Stimulated activated CD8-positive, alpha-beta memory T cell treated with anti-CD3 and anti-CD28 coated beads, Interleukin-12 subunit alpha, Interleukin-12 subunit beta, amount 100 ng/mL, for 4 hours (primary cell): ENCODE measurements around the gene SLC25A23.

ENCODE experiments used
- DNase-seq: peaks from one replicate; pipeline ENCODE4 v3.0.0-alpha.2; 2020; ENCODE audit warnings: low read depth

Gene SLC25A23

DNA sequence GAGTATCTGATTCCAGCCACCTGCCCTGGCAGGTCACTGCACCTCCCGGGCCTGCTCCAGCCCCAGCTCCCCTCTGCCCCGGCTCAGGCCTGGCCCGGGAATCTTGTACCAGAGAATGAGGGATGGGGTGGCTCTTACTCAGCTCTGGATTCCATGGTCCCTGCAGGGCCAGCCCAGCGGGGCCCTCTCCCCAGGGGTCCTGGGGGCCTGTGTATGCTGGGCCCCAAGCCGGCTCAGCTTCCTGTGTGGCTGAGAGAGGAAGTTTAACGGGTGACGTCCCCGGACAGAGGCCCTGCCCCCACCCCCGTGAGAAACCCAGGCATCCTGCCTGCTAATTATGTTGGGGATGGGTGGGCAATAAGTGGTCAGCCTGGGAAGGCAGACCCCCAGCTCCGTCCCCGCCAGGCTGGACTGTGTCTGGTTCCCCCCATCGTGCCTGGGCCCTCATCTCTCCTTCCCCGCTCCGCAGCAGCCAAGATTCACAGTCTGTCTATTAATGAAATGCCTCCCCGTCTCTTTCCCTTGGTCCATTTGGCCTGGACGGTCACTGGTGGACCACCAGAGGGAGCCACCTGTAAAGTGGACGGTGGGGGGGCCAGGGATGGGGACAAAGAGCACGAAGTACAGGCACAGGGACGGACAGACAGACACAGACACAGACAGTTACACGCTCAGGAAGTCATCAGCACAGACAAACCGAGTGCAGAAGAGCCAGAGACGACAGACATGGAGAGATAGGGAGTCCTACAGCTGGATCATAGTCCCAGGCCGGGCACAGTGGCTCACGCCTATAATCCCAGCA lies 22.1 kb upstream of the SLC25A23 start, which contains the start of gene DENND1C:
Gene DENND1C (minus strand): TSS at position 247 of the 802 bp plus-strand sequence. CDS start 92 bp downstream, at position 155.
- DNase-seq, result peak; percentile 49

DNA sequence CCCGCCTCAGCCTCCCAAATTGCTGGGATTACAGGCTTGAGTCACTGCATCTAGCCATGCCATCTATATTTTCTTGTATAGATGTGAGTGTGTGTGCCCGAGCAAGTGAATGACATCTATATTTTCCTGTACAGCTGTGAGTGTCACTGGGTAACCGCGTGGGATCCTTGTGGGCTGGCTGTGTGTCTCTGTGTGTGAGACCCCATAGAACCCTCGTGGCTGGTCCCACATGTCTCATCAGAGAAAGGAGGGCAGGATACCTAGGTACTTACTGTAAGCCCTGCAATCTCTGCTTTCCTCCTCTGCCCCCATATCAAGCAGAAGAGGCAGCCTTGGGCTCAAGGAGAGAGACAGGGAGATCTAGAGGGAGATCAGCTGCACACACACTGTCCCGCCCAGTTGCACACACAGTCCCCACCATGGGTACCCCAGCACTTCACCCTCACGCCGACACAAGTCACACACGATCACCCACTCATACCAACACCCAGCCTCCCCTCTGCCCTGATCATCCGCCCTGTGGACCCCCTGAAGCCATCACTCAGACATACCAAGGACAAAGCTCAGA lies 21.3 kb upstream of the SLC25A23 start:
- no peak for DNase-seq

DNA sequence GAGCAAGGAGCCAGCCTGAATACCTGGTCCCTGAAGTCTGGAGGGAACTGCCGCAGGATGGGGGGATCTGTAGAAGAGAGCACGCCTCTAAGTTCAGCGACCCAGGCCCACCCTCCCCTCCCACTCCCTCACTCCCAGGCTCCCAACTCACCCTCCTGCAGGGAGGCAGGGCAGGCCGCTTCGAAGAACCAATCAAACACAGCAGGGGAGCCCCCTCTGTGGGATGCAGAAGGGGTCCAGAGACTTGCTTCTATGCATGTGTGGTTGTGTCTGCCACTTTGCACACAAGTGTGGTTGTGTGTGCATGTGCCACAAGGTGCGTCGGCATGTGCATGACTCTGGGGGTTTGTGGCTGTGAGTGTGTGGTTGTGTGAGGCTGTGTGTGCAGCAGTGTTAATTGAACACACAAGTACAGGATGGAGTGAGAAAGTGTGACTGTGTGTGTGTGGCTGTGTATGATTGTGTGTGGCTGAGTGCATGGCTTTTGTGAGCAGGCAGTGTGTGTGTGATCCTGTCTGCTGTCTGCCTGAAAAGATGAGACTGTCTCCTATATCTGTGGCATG lies 20.3 kb upstream of the SLC25A23 start:
- no peak for DNase-seq

DNA sequence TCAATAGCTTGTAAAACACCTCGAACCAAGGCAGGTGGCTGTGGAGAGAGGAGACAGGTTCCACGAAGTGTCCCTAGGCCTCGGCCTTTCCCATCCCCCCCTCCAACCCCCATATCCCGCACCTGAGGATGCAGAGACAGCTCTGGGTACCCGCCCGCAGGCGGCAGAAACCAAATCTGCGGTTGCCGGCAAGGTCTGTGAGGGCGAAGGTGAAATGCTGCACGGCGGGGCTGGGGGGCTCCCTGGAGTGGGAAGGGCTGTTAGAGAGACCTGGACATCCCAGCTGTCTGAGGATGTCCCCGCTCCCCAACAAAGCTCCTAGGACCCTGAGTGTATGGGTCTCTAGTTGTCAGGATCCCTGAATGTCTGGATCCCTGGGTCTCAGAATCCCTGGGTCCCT lies 19.2 kb upstream of the SLC25A23 start:
- no peak for DNase-seq

DNA sequence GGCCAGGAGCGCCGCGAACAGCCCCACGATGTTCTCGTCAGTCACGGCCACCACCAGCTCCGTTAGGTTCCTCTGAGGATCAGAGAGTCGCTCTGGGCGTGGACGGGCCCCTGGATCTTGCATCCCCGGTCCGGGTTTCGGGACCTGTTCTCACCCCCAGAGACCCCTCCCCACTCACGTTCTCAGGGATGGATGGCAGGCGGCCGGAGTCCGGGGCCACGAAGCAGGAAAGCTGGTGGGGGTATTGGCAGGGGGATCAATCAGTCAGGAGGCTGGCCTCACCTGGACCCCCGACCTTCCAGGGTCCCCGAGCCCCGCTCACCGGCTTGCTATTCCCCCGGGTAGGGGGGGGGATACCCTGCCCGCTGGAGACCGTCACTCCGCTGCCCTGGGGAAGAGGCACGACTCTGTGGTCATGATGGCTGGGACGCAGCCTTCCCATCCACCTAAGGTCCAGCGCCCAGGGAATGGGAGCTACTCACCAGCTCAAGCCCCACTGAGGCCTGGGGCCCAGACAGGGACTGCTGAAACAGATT lies 17.4 kb upstream of the SLC25A23 start:
- no peak for DNase-seq

DNA sequence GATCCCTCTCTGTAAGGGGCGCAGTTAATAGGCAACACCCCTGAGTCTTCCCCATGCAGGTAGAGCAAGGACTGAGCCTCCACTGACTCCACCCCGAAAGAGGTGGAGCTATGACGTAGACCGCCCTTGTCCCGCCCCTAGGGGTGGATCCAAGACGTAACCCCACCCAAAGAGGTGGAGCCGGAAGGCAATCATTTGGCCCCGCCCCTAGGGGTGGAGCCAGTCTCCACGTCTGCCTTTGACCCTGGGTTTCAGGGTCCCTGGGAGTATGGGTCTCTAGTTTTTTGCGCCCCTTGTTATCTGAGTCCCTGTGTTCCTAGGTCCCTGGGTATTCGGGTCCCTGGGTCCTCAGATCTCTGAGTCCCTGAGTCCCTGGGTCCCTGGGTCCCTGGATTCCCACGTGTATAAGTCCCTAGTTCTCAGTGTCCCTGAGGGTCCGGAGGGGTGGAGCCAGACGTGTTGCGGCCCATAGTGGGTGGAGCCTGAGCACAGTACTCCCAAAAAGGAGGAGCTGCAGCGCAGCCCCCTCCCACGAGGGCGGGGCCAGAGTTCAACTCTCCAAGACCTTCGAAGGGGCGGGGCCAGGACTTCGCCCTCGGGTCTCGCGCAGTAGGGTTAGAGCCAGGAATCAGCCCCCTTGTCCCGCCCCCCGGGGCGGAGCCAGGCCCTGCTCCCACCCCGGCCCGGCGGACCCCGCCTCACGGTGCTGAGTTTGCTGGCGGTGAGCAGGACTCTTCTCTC lies 16.7 kb upstream of the SLC25A23 start:
- no peak for DNase-seq

DNA sequence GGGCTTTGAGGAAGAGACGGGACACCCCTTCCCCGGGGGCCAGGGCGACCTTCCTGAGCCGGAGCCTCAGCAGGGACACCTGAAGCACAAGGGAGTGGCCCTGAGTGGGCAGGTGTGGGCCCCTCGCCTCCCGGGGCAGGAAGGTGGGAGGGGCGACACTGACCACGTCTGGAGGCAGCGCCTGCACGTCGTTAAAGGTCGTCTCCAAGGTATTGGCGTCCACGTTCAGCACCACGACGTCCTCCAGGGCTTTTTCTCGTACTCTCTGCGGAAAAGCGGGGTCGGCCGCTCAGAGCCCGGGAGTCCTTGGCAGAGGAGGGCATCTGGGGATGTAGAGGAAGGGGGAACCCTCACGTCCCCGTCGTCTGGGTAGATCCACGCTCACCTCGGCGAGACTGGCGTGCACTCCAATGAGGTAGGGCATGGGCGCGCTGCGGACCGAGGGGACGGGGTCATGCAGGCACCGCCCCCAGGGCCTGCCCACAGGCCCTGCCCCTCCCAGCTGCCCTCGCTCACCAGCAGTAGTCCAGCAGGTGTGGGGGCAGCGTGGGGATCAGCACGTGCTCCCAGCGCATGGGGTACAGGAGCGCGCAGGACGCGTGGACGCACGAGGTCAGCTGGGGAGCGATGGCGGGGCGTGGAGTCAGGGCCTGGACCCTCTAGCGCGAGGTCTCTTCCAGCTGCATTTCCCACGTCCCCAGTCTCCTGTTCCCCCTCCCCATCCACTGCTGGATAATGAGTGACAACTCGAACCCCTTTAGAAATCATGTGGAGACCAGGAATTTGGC lies 15.9 kb upstream of the SLC25A23 start:
- DNase-seq, result no peak

DNA sequence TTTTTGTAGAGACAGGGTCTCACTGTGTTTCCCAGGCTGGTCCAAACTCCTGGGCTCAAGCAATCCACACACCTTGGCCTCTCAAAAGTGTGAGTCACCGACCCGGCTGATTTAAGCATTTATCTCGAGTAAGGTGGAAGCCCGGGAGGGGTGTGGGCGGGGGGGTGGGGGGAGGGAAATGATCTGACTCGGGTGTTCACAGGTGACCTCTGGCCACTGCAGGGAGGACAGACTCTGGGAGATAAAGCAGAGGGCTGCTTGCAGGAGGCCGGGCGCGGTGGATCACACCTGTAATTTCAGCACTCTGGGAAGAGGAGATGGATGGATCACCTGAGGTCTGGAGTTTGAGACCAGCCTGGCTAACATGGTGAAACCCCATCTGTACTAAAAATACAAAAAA lies 14.1 kb upstream of the SLC25A23 start:
- no peak for DNase-seq

DNA sequence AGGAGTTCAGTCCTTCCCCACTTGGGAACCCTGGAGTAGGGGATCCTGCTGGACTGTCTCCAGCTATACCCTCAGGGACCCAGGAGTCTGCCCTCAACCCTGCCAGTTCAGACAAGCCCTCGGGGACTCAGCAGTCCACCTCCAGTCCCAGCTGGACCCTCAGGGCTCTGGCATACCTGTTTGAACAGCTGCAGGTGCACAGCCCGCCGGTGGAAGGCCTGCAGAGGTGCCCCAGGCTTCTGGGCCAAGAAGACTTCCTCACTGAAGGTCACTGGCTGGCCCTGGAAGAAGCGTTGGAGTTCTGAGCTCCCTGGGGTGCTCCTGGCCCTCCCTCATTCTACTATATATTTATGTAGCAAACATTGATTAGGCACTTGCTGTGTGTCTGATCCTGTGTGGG lies 13.1 kb upstream of the SLC25A23 start:
- no peak for DNase-seq

DNA sequence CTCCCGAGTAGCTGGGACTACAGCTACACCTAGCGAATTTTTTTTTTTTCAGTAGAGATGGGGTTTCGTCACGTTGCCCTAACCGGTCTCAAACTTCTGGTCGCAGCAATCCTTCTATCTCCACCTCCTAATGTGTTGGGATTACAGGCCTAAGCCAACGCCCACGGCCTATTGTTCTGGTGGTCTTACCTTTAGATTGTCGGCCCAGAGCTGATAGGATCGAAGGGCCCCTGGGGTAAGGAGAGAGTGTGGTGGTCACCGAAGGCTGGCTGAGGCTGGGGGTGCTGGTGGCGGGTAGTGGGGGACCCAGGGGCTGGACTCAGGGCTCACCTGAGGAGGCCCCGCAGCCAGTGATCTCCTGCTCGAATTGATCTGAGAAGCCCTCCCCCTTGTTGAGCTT lies 11.5 kb upstream of the SLC25A23 start:
- DNase-seq, result no peak

DNA sequence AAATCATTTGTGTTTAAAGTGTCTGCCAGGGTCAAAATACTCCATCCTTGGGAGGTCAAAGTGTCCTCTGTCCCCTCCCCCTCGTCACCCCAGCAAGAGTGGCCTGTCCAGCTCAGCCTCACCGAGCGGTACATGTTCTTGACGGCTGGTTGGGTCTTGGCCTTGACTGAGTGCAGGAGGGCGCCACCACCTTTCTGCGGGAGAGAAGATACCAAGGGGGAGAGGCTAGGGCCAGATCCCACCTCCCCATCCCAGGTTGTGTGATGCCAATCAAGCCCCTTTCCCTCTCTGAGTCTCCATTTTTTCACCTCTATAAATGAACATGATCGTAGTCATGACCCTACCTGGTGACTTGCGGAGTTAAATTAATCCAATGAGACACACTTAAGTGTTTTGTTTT lies 10.6 kb upstream of the SLC25A23 start:
- no peak for DNase-seq

DNA sequence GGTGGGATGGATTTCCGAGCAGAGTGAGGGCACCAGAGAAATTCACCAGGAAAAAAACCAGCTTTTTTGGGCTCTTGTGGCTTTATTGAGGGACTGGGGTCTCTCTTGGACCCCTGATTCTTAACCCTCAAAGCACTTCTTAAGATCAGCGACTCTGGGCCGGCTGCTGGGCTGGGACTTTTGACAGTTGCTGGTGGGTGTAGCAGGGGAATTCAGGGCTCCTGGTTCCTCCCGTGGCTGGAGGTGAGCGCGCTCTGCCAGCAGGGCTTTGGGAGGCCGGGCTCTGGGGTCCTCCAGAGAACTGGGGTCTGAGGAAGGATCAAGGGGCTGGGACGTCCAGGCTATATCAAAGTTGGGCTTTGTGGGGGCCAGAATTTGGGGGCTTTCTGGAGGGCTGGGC lies 7.8 kb upstream of the SLC25A23 start:
- no peak for DNase-seq

DNA sequence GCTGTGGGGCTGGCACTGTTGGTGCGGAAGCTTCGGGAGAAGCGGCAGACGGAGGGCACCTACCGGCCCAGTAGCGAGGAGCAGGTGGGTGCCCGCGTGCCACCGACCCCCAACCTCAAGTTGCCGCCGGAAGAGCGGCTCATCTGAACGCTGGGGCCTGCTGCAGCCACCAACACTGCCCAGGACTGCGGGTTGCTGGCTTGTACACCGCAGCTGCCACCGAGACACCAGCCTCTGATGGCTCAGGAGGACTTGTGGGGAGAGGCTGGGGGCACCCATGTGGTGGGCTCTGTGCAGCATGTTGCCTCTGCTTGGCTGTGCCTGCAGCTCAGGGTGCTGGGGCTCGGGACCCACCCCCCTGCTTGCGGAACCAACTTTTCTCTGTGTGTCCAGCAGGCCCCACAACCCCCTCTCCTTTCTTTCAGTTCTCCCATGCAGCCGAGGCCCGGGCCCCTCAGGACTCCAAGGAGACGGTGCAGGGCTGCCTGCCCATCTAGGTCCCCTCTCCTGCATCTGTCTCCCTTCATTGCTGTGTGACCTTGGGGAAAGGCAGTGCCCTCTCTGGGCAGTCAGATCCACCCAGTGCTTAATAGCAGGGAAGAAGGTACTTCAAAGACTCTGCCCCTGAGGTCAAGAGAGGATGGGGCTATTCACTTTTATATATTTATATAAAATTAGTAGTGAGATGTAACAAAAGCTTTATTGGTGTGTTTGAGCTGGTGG lies 7.1 kb upstream of the SLC25A23 start:
- DNase-seq, result no peak

DNA sequence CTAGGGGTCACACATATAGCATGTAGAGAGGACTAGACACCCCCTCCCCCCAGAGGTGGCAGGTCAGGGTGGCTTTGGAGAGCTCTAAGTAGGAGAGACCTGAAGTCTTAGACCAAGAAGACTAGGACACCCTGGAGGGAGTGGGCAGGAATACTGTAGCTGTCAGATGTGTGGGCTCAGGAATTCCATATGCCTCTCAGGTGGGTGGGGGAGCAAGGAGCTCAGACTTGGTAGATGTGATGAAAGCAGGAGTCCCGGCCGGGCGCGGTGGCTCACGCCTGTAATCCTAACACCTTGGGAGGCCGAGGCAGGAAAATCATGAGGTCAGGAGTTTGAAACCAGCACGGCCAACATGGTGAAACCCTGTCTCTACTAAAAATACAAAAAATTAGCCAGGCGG lies 6.1 kb upstream of the SLC25A23 start:
- DNase-seq, result no peak

DNA sequence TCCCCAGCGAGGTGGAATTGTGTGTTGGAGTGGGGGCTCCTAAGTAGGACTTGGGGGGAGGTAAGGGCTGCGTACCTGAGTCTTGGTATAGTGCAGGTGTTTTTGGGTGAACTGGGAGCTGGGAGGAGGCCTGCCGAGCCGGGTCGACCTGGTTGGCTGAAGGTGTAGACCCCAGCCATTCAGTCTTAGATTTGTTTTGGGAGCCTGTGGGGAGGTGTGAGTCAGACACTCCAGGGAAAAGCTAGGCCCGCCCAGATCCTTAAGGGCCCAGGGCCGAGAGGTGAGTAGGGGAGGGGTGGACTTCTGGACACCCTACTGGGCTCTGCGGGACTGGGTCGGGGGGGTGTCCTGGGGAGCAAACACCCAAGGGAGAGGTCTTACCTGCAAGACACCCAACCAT lies 5.4 kb upstream of the SLC25A23 start:
- DNase-seq, result no peak

DNA sequence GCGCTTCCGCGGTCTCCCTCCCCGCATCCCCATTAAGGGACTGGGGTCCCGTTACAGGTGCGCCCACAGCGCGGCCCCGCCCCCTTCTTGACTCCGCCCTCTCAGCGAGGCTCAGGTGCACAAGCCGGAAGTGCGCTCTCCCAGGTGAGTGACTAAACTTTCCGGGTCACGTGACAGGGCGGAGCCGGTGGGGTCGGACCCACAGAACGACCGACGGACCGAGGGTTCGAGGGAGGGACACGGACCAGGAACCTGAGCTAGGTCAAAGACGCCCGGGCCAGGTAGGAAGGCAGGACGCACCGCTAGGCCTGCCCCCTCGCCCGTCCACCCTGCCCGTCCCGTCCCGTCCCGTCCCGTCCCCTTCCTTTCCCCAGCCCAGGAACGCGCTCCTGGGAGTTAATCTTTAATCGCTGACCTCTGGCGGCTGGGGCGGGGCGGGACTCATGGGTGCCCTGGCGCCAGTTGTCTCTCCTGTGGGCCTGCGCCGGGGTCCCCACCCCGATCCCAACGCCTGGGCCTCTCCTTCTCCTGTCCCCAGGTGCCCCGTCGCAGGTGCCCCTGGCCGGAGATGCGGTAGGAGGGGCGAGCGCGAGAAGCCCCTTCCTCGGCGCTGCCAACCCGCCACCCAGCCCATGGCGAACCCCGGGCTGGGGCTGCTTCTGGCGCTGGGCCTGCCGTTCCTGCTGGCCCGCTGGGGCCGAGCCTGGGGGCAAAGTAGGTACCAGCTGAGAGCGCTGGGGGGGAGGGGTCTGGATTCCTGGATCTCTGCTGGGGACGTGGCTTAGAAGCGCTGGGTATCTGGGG lies 4.7 kb upstream of the SLC25A23 start, which contains the start of gene CRB3:
Gene CRB3 (plus strand): TSS at position 202 of the 804 bp plus-strand sequence. CDS start 431 bp downstream, at position 633.
- DNase-seq, result no peak

DNA sequence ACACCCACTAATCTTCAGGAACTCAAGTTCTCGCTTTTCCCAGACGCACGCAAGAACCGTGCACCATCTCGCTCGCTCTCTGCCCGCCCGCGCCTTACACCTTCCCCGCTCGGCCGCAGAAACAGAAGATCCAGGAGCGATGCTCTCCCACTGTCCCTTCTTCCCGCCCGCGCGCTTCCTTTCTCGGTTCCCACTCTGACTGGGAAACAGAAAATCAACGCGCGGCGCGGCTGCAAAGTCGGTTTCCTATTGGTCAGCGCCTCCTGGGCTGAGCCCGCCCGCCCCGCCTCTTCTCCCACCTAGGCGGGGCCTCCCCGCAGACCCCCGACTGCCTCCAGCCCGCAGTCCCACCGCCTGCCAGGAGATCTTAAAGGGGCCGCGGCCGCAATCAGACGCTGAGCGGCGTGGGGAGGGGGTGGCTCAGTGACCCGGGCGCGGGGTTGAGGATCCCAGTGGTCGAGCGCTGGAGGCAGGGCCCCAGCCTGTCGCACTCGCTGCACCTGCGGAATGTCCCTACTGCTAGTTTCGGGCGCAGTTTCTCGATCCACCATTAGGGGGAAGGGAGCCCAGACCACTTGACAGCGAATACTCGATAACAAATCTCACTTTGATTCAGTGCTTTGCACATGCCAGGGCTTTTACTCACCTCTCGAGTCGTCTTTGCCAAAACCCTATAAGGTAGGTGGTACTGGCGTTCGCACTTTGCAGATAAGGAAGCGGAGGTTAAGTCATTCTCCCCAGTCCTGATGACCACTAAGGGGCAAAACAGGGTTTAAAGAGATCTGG lies 700 bp upstream of the SLC25A23 start:
- peak; percentile 91 for DNase-seq

DNA sequence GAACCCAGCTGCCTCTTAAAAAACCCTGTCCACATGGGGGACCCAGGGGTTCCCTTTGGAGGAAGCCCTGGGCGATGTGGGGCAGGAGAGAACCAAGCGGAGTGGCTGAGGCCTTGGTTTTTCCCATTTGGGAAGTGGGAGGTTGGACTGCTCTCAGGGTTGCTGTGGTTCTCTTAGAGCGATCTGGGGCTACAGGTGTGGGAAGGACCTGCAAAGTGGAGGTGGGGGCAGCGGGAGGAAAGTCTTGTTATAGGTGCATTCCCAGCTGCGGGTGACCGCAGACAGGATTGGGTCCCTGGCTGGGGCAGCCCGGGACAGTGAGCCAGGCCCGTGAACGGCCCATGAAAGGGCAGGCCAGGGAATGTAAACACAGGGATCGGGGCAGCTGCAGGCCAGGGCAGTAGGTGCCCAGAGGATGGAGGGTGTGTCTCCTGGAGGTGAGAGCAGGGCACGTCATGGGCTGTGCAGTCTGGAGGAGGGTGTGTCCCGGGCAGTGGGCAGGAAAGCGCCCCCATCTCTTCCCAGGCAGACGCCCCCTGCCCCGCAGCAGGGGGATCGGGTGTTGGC lies 814 bp downstream of the SLC25A23 start:
- DNase-seq, result no peak
